Uterus (tissue), 4 donors: ENCODE data around the gene CASR. TPM values are rescaled to one million over a fixed set of nuclear protein-coding genes. Genes with fewer than 3 reads are reported as not detected.

Experiments used
- DNase-seq, 2 donors: peaks; one replicate each; pipeline ENCODE4 v3.0.0-alpha.2; 2019 to 2020
- H3K27ac ChIP-seq, 2 donors: fragments of 200-600 bp; sonication (generic); 1 replicate in 1 of 2; 2 replicates in 1 of 2; pipeline ENCODE4 v1.5.1; 2016 to 2018
- H3K27me3 ChIP-seq, 2 donors: fragments of 200-600 bp; sonication (generic); one replicate each; pipeline ENCODE4 v1.5.1; 2018 to 2019; ENCODE audit warnings: control low read depth in 1 of 2
- H3K36me3 ChIP-seq, 2 donors: fragments of 200-600 bp; sonication (generic); one replicate each; pipeline ENCODE4 v1.5.1; 2019; ENCODE audit warnings: control low read depth in 1 of 2
- H3K4me1 ChIP-seq, 2 donors: fragments of 200-600 bp; sonication (generic); one replicate each; pipeline ENCODE4 v1.5.1; 2018 to 2019; ENCODE audit warnings: control low read depth in 1 of 2
- H3K4me3 ChIP-seq, 2 donors: fragments of 200-600 bp; sonication (generic); 1 replicate in 1 of 2; 2 replicates in 1 of 2; pipeline ENCODE4 v1.5.1; 2018 to 2019; ENCODE audit warnings: mild to moderate bottlenecking in 1 of 2
- H3K9me3 ChIP-seq, 2 donors: fragments of 200-600 bp; sonication (generic); one replicate each; pipeline ENCODE4 v1.5.1; 2019; ENCODE audit warnings: control low read depth in 1 of 2
- CTCF ChIP-seq, 4 experiments: fragments of 200-600 bp in 2 of 4; fragments of 450-650 bp in 2 of 4; sonication (generic) in 2 of 4; IDR thresholded peaks; one replicate each; pipeline ENCODE4 v1.5.1; 2016 to 2019; ENCODE audit warnings: antibody characterized with exemption in 4 of 4, mild to moderate bottlenecking in 2 of 4, moderate library complexity in 1 of 4
- POLR2A ChIP-seq, 2 donors: fragments of 450-650 bp; IDR thresholded peaks; one replicate each; pipeline ENCODE4 v1.6.1; 2016; ENCODE audit warnings: antibody characterized with exemption in 2 of 2, mild to moderate bottlenecking in 1 of 2, moderate library complexity in 1 of 2
- intact Hi-C: fragments of 100-400 bp; cut with DNase I; formaldehyde crosslinking; loops from one replicate; pipeline ENCODE4 v1.15.1; 2023; ENCODE audit warnings: low total_unique reads
- total RNA-seq, 4 donors: library from RNA; depleted of rRNA in 3 of 4; stranded (reverse); fragments of >200 nt in 3 of 4; gene quantifications; one replicate each; pipeline versions ENCODE4 v1.1.0 to v1.2.4, GENCODE V29; 2014 to 2023
- donor health status: DM: yes; HTN: yes; CAD: no.

Gene CASR
- total RNA-seq, 4 donors from 2014 or later = not detected

- intact Hi-C loops = no loop called here
- Histone ChIP-seq H3K4me3 (no peak overlapping the region), H3K27ac (no peak overlapping the region), H3K36me3 (no peaks in the 10 kb centered on the region), H3K4me1 (no peaks in the 10 kb centered on the region), H3K27me3 (no peaks in the 10 kb centered on the region), H3K9me3 (no peaks in the 10 kb centered on the region)
- TF ChIP-seq CTCF (IDR thresholded peaks at IDR 0.05) (no peak), POLR2A (IDR thresholded peaks at IDR 0.05) (no peak)
- DNase-seq = no peak
Observed at GRCh38 chr3:122283796-122284445, 100.5 kb downstream of the CASR start.

- Histone ChIP-seq H3K9me3 (no peaks in the 10 kb centered on the region), H3K36me3 (no peaks in the 10 kb centered on the region), H3K27ac (no peak overlapping the region), H3K4me3 (no peak overlapping the region), H3K4me1 (no peaks in the 10 kb centered on the region), H3K27me3 (no peaks in the 10 kb centered on the region)
- no peak for DNase-seq
- TF ChIP-seq POLR2A (IDR thresholded peaks at IDR 0.05) (no peak), CTCF (IDR thresholded peaks at IDR 0.05) (no peak)
- intact Hi-C loops = no loop called here
Observed at GRCh38 chr3:122284486-122284885, 101.0 kb downstream of the CASR start.

GRCh38 chr3:122294359-122294758 lies 110.9 kb downstream of the CASR start:
- H3K27ac ChIP-seq = peak overlapping the region in 1 of 2 donors; percentile 29
- intact Hi-C loops = no loop called here
- TF ChIP-seq POLR2A (IDR thresholded peaks at IDR 0.05) (no peak), CTCF (IDR thresholded peaks at IDR 0.05) (no peak)
- H3K9me3 ChIP-seq = no peaks in the 10 kb centered on the region
- H3K27me3 ChIP-seq = no peaks in the 10 kb centered on the region
- H3K4me1 ChIP-seq = no peaks in the 10 kb centered on the region
- no peak overlapping the region for H3K4me3 ChIP-seq
- DNase-seq = no peak
- H3K36me3 ChIP-seq = no peaks in the 10 kb centered on the region

GRCh38 chr3:122295266-122296062 lies 112.0 kb downstream of the CASR start:
- H3K27me3 ChIP-seq = no peaks in the 10 kb centered on the region
- H3K36me3 ChIP-seq = no peaks in the 10 kb centered on the region
- TF ChIP-seq CTCF (IDR thresholded peaks at IDR 0.05) (no peak), POLR2A (IDR thresholded peaks at IDR 0.05) (no peak)
- intact Hi-C loops = no loop called here
- no peak overlapping the region for H3K4me3 ChIP-seq
- H3K4me1 ChIP-seq = no peaks in the 10 kb centered on the region
- peaks cover 0 to 3% of the 10 kb centered on the region in 2 donors for H3K9me3 ChIP-seq
- DNase-seq = no peak
- no peak overlapping the region for H3K27ac ChIP-seq

GRCh38 chr3:122298239-122298638 lies 114.8 kb downstream of the CASR start:
- Histone ChIP-seq H3K4me3 (no peak overlapping the region), H3K4me1 (no peaks in the 10 kb centered on the region)

More at GRCh38 chr3:122298239-122298638, 114.8 kb downstream of the CASR start:
- H3K27ac ChIP-seq = no peak overlapping the region
- H3K36me3 ChIP-seq = no peaks in the 10 kb centered on the region
- H3K9me3 ChIP-seq = peaks cover 0 to 3% of the 10 kb centered on the region in 2 donors
- TF ChIP-seq CTCF (IDR thresholded peaks at IDR 0.05) (no peak), POLR2A (IDR thresholded peaks at IDR 0.05) (no peak)
- intact Hi-C loops = no loop called here
- no peak for DNase-seq
- H3K27me3 ChIP-seq = no peaks in the 10 kb centered on the region
